Measurements from ENCODE around the gene CYB561D1. TPM values are rescaled to one million over a fixed set of nuclear protein-coding genes. Genes with fewer than 3 reads are reported as not detected.

Gene CYB561D1
- total RNA-seq, 2 donors from 2014 or later, result 6.2 to 6.9 TPM

- H3K36me3 ChIP-seq (replicated peaks in 1 of 2; ENCODE audit: insufficient read depth in 1 of 2, low read depth in 2 of 2), result no peaks in the 10 kb centered on the region
- 71 to 79% methylated on average over 8 of the region's 8 CpGs for WGBS, 2 donors
- intact Hi-C loops (cut with DNase I), result loop anchor here (5.0 kb wide), 2 partner anchors 33 to 43 kb away; no protein-coding TSS in a partner anchor
- TF ChIP-seq CTCF (IDR thresholded peaks at IDR 0.05) (no peak), POLR2A (IDR thresholded peaks at IDR 0.05) (no peak)
- no peak overlapping the region for H3K27ac ChIP-seq
- H3K4me1 ChIP-seq, result peaks cover 11% of the 10 kb centered on the region
- H3K27me3 ChIP-seq, result no peaks in the 10 kb centered on the region
- DNase-seq, result no peak
- no peak overlapping the region for H3K4me3 ChIP-seq
- ATAC-seq, result no peak
- no peaks in the 10 kb centered on the region for H3K9me3 ChIP-seq
Observed at GRCh38 chr1:109529881-109530456, 36.1 kb downstream of the CYB561D1 start.

- TF ChIP-seq CTCF (IDR thresholded peaks at IDR 0.05), result no peak
- TF ChIP-seq POLR2A (IDR thresholded peaks at IDR 0.05), result no peak
- Histone ChIP-seq H3K4me1 (peaks cover 11% of the 10 kb centered on the region), H3K36me3 (replicated peaks in 1 of 2; ENCODE audit: insufficient read depth in 1 of 2, low read depth in 2 of 2) (no peaks in the 10 kb centered on the region), H3K9me3 (no peaks in the 10 kb centered on the region), H3K27me3 (no peaks in the 10 kb centered on the region), H3K27ac (no peak overlapping the region), H3K4me3 (no peak overlapping the region)
- intact Hi-C loops (cut with DNase I), result loop anchor here (5.0 kb wide), 1 partner anchor 33 kb away; no protein-coding TSS in a partner anchor
- DNase-seq, result peak in 1 of 4 donors; percentile 23
- WGBS, 2 donors, result 67 to 75% methylated on average over 7 to 13 of the region's 13 CpGs
- no peak for ATAC-seq
Observed at GRCh38 chr1:109530457-109531087, 36.7 kb downstream of the CYB561D1 start.

- Histone ChIP-seq H3K36me3 (replicated peaks in 1 of 2; ENCODE audit: insufficient read depth in 1 of 2, low read depth in 2 of 2) (no peaks in the 10 kb centered on the region), H3K27me3 (no peaks in the 10 kb centered on the region), H3K4me1 (peaks cover 11% of the 10 kb centered on the region), H3K9me3 (no peaks in the 10 kb centered on the region), H3K27ac (no peak overlapping the region), H3K4me3 (no peak overlapping the region)
- no peak for DNase-seq
- ATAC-seq, result no peak
- 73 to 74% methylated on average over 4 of the region's 4 CpGs for WGBS, 2 donors
- intact Hi-C loops (cut with DNase I), result loop anchor here (5.0 kb wide), 1 partner anchor 34 kb away; no protein-coding TSS in a partner anchor
- TF ChIP-seq CTCF (IDR thresholded peaks at IDR 0.05) (no peak), POLR2A (IDR thresholded peaks at IDR 0.05) (no peak)
Observed at GRCh38 chr1:109531380-109531779, 37.5 kb downstream of the CYB561D1 start.

- Histone ChIP-seq H3K9me3 (no peaks in the 10 kb centered on the region), H3K4me1 (peaks cover 11% of the 10 kb centered on the region), H3K27me3 (no peaks in the 10 kb centered on the region), H3K4me3 (no peak overlapping the region), H3K36me3 (replicated peaks in 1 of 2; ENCODE audit: insufficient read depth in 1 of 2, low read depth in 2 of 2) (no peaks in the 10 kb centered on the region), H3K27ac (no peak overlapping the region)
- ATAC-seq (no peak), DNase-seq (no peak)
- intact Hi-C loops (cut with DNase I), result loop anchor here (5.0 kb wide), 1 partner anchor 35 kb away; no protein-coding TSS in a partner anchor
- WGBS, 2 donors, result 48 to 61% methylated on average over 8 to 16 of the region's 16 CpGs
- no peak for TF ChIP-seq CTCF (IDR thresholded peaks at IDR 0.05)
- no peak for TF ChIP-seq POLR2A (IDR thresholded peaks at IDR 0.05)
Observed at GRCh38 chr1:109531826-109532364, 38.0 kb downstream of the CYB561D1 start.

All from body of pancreas (tissue), 4 donors.